CD14-positive monocyte (primary cell): Measurements from ENCODE around the gene ZFP3. TPM values are rescaled to one million over a fixed set of nuclear protein-coding genes. Genes with fewer than 3 reads are reported as not detected.
"Not testable (repeated sequence)": the region's sequence is repeated elsewhere in the genome, so short reads cannot be mapped to it uniquely, and the experiment has no call there.

Experiments used
- DNase-seq, 3 donors: peaks; one replicate each; pipeline ENCODE4 v3.0.0-alpha.2; 2011 to 2022
- H2AFZ ChIP-seq: 2 replicates; pipeline ENCODE4 v1.6.0; 2012; ENCODE audit warnings: mild to moderate bottlenecking, low read depth, low read length, inconsistent platforms; ENCODE audit not compliant: insufficient read depth, poor library complexity, severe bottlenecking
- H3K27ac ChIP-seq, 2 donors: 1 replicate in 1 of 2; 2 replicates in 1 of 2; pipeline ENCODE4 v1.5.1; 2012 to 2013; ENCODE audit warnings: low read length in 2 of 2, control low read depth in 1 of 2, inconsistent platforms in 1 of 2, low read depth in 1 of 2, mild to moderate bottlenecking in 1 of 2
- H3K27me3 ChIP-seq, 2 donors: one replicate each; pipeline versions ENCODE4 v1.6.0 to v1.6.1; 2011 to 2013; ENCODE audit warnings: low read length in 2 of 2; ENCODE audit not compliant: control insufficient read depth in 2 of 2, insufficient read depth in 2 of 2
- H3K36me3 ChIP-seq, 2 donors: replicated peaks in 1 of 2; 1 replicate in 1 of 2; 2 replicates in 1 of 2; pipeline versions ENCODE4 v1.5.1 to v1.6.1; 2012 to 2013; ENCODE audit warnings: low read length in 2 of 2, control low read depth in 1 of 2, inconsistent platforms in 1 of 2, mild to moderate bottlenecking in 1 of 2; ENCODE audit not compliant: insufficient read depth in 2 of 2, control insufficient read depth in 1 of 2
- H3K4me1 ChIP-seq, 2 donors: 1 replicate in 1 of 2; 2 replicates in 1 of 2; pipeline versions ENCODE4 v1.5.1 to v1.6.1; 2012 to 2013; ENCODE audit warnings: low read length in 2 of 2, control low read depth in 1 of 2, inconsistent platforms in 1 of 2, mild to moderate bottlenecking in 1 of 2, moderate library complexity in 1 of 2; ENCODE audit not compliant: insufficient read depth in 2 of 2, control insufficient read depth in 1 of 2
- H3K4me2 ChIP-seq: replicated peaks from 2 replicates; pipeline ENCODE3; 2012; ENCODE audit warnings: low read length, moderate library complexity, mild to moderate bottlenecking; ENCODE audit not compliant: poor library complexity, severe bottlenecking; ENCODE audit errors: extremely low read depth
- H3K4me3 ChIP-seq, 3 experiments: fragments of 200-600 bp in 1 of 3; sonication (generic) in 1 of 3; replicated peaks in 1 of 3; 1 replicate in 2 of 3; 2 replicates in 1 of 3; pipeline ENCODE4 v1.5.1; 2011 to 2013; ENCODE audit warnings: low read length in 3 of 3, mild to moderate bottlenecking in 3 of 3, control low read depth in 2 of 3, low read depth in 2 of 3, inconsistent platforms in 1 of 3, moderate library complexity in 1 of 3
- H3K79me2 ChIP-seq: 2 replicates; pipeline ENCODE4 v1.6.0; 2012; ENCODE audit warnings: mild to moderate bottlenecking, control low read depth, inconsistent platforms, low read length, moderate library complexity; ENCODE audit not compliant: insufficient read depth
- H3K9ac ChIP-seq: 2 replicates; pipeline ENCODE4 v1.6.0; 2017; ENCODE audit warnings: low read length, mild to moderate bottlenecking; ENCODE audit not compliant: insufficient read depth, poor library complexity, severe bottlenecking
- H3K9me3 ChIP-seq, 2 donors: replicated peaks in 1 of 2; 1 replicate in 1 of 2; 2 replicates in 1 of 2; pipeline versions ENCODE4 v1.5.1 to v1.6.1; 2012 to 2013; ENCODE audit warnings: low read length in 2 of 2, control low read depth in 1 of 2; ENCODE audit not compliant: control insufficient read depth in 1 of 2, insufficient read depth in 1 of 2
- H4K20me1 ChIP-seq: 2 replicates; pipeline ENCODE4 v1.6.0; 2012; ENCODE audit warnings: mild to moderate bottlenecking, low read length, control low read depth, moderate library complexity; ENCODE audit not compliant: insufficient read depth
- H3K27ac Mint-ChIP-seq, 7 donors: one replicate each; pipeline ENCODE4 v1.8.0; 2020; ENCODE audit warnings: mild to moderate bottlenecking in 7 of 7, mixed read lengths in 7 of 7, moderate library complexity in 6 of 7, inconsistent platforms in 2 of 7
- H3K27me3 Mint-ChIP-seq, 3 donors: one replicate each; pipeline ENCODE4 v1.8.0; 2021 to 2022; ENCODE audit warnings: low read depth in 3 of 3, mild to moderate bottlenecking in 3 of 3, mixed read lengths in 3 of 3, moderate library complexity in 3 of 3, inconsistent platforms in 1 of 3
- H3K36me3 Mint-ChIP-seq, 2 donors: one replicate each; pipeline ENCODE4 v1.8.0; 2020; ENCODE audit warnings: mixed read lengths in 2 of 2, inconsistent platforms in 1 of 2, mild to moderate bottlenecking in 1 of 2
- H3K4me1 Mint-ChIP-seq: one replicate; pipeline ENCODE4 v1.8.0; 2020; ENCODE audit warnings: mild to moderate bottlenecking, mixed read lengths
- H3K4me3 Mint-ChIP-seq, 2 donors: one replicate each; pipeline ENCODE4 v1.8.0; 2020; ENCODE audit warnings: mild to moderate bottlenecking in 2 of 2, mixed read lengths in 2 of 2, moderate library complexity in 1 of 2
- H3K9me3 Mint-ChIP-seq, 7 donors: one replicate each; pipeline ENCODE4 v1.8.0; 2020 to 2022; ENCODE audit warnings: mixed read lengths in 7 of 7, mild to moderate bottlenecking in 6 of 7, moderate library complexity in 6 of 7, inconsistent platforms in 2 of 7
- WGBS: methylation state at CpG from one replicate; pipeline ENCODE4 v1.1.5; 2013; ENCODE audit warnings: missing lambda C conversion rate; ENCODE audit not compliant: insufficient coverage; 5-methylcytosine and 5-hydroxymethylcytosine counted together
- intact Hi-C, 2 donors: fragments of 100-400 bp; cut with micrococcal nuclease; formaldehyde crosslinking; loops; one replicate each; pipeline versions ENCODE4 v1.15.0 to v1.15.1; 2023
- polyA plus RNA-seq, 3 donors: library from polyadenylated mRNA; depleted of rRNA in 1 of 3; unstranded in 2 of 3; stranded (reverse) in 1 of 3; fragments of 300-500 nt in 2 of 3; fragments of >200 nt in 1 of 3; fragmentation: Illumina TruSeq in 2 of 3; gene quantifications; 1 replicate in 2 of 3; 2 replicates in 1 of 3; pipeline ENCODE4 v1.2.3, GENCODE V29; 2012 to 2021
- small RNA-seq: library from RNA; depleted of rRNA; stranded (forward); fragments of <200 nt; gene quantifications from one replicate; pipeline ENCODE3, GENCODE V24; 2012; ENCODE audit warnings: low read depth; ENCODE audit not compliant: insufficient read length
- TF ChIP-seq, protein P1 (sequence below): fragments of 200-600 bp; IDR thresholded peaks from one replicate; pipeline ENCODE4 v1.8.0; 2022; ENCODE audit warnings: antibody characterized with exemption, mild to moderate bottlenecking

Gene ZFP3
- polyA plus RNA-seq, 3 donors, result 0.39 to 1.9 (median 0.75) TPM

DNA sequence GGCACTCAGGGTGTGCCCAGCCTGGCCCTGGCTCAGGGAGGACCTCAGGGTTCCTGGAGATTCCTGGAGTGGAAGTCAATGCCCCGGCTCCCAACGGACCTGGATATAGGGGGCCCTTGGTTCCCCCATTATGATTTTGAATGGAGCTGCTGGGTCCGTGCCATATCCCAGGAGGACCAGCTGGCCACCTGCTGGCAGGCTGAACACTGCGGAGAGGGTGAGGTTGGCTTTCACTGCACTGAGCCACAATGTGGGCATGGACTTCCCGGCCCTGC, 61.1 kb downstream of the ZFP3 start:
- no peak overlapping the region for H3K4me2 ChIP-seq
- H3K27ac Mint-ChIP-seq, result no peak overlapping the region
- H3K36me3 Mint-ChIP-seq, result no peaks in the 10 kb centered on the region
- H3K27ac ChIP-seq, result no peak overlapping the region
- no peaks in the 10 kb centered on the region for H3K9me3 Mint-ChIP-seq
- no peak overlapping the region for H3K4me3 Mint-ChIP-seq
- intact Hi-C loops, result no loop called here
- no peak overlapping the region for H2AFZ ChIP-seq
- H3K4me1 Mint-ChIP-seq, result peaks cover 7% of the 10 kb centered on the region
- H3K9ac ChIP-seq, result no peak overlapping the region
- H3K79me2 ChIP-seq, result no peaks in the 10 kb centered on the region
- H4K20me1 ChIP-seq, result no peaks in the 10 kb centered on the region
- TF ChIP-seq, protein P1, sequence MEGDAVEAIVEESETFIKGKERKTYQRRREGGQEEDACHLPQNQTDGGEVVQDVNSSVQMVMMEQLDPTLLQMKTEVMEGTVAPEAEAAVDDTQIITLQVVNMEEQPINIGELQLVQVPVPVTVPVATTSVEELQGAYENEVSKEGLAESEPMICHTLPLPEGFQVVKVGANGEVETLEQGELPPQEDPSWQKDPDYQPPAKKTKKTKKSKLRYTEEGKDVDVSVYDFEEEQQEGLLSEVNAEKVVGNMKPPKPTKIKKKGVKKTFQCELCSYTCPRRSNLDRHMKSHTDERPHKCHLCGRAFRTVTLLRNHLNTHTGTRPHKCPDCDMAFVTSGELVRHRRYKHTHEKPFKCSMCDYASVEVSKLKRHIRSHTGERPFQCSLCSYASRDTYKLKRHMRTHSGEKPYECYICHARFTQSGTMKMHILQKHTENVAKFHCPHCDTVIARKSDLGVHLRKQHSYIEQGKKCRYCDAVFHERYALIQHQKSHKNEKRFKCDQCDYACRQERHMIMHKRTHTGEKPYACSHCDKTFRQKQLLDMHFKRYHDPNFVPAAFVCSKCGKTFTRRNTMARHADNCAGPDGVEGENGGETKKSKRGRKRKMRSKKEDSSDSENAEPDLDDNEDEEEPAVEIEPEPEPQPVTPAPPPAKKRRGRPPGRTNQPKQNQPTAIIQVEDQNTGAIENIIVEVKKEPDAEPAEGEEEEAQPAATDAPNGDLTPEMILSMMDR, result no peak
- H3K27me3 ChIP-seq, result no peaks in the 10 kb centered on the region
- no peaks in the 10 kb centered on the region for H3K36me3 ChIP-seq
- H3K9me3 ChIP-seq, result no peaks in the 10 kb centered on the region
- H3K4me1 ChIP-seq, result no peaks in the 10 kb centered on the region
- 100% methylated on average over 5 of the region's 5 CpGs for WGBS
- H3K4me3 ChIP-seq, result no peak overlapping the region
- peaks cover 2 to 3% (median 2%) of the 10 kb centered on the region in 3 donors for H3K27me3 Mint-ChIP-seq
- DNase-seq, result no peak

DNA sequence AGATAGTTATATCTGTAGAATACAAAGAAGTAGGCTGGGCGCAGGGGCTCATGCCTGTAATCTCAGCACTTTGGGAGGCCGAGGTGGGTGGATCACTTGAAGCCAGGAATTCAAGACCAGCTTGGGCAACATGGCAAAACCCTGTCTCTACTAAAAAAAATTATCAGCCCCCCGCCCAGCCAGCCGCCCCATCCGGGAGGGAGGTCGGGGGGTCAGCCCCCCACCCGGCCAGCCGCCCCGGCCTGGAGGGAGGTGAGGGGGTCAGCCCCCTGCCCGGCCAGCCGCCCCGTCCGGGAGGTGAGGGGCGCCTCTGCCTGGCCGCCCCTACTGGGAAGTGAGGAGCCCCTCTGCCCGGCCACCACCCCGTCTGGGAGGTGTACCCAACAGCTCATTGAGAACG, 64.6 kb downstream of the ZFP3 start:
- no CpG with 5 or more reads among the region's 18 CpGs for WGBS
- H3K9me3 Mint-ChIP-seq, H3K4me3 Mint-ChIP-seq, H3K36me3 Mint-ChIP-seq, H4K20me1 ChIP-seq, H3K4me1 ChIP-seq, H3K4me1 Mint-ChIP-seq, H3K27me3 Mint-ChIP-seq, H3K4me3 ChIP-seq, H3K79me2 ChIP-seq, H2AFZ ChIP-seq, H3K36me3 ChIP-seq, intact Hi-C loops, H3K27me3 ChIP-seq, DNase-seq, H3K27ac ChIP-seq, H3K9me3 ChIP-seq, H3K9ac ChIP-seq, H3K27ac Mint-ChIP-seq, H3K4me2 ChIP-seq: not testable (repeated sequence)

Small RNA genes within 50 kb of the gene (small RNA-seq; reads per million reads assigned to genes)
- gene AC012146.4, result not detected

Other genes with a start within 250 kb of the ZFP3 start
- 100 to 1,000 TPM in 1 of 3 donors, 1 to 10 TPM in 2; 3.2 to 159 (median 7.2) TPM for gene MINK1, start 245.1 kb upstream of the ZFP3 start, polyA plus RNA-seq
- gene C17orf107, start 178.9 kb upstream of the ZFP3 start, polyA plus RNA-seq, result 1 to 10 TPM; 1.9 to 5.1 (median 4.2) TPM
- 10 to 100 TPM in 1 of 3 donors, 1 to 10 TPM in 1, under 1 TPM in 1; 0.54 to 12.6 (median 2.1) TPM for gene CHRNE, start 175.4 kb upstream of the ZFP3 start, polyA plus RNA-seq
- under 1 TPM in 2 of 3 donors, not detected in 1; 0.24 to 0.29 TPM for gene GP1BA, start 146.2 kb upstream of the ZFP3 start, polyA plus RNA-seq
- gene SLC25A11, start 138.4 kb upstream of the ZFP3 start, polyA plus RNA-seq, result 100 to 1,000 TPM in 2 of 3 donors, 10 to 100 TPM in 1; 65.2 to 138 (median 111) TPM
- 100 to 1,000 TPM in 1 of 3 donors, 10 to 100 TPM in 2; 17.2 to 105 (median 20.6) TPM for gene RNF167, start 138.2 kb upstream of the ZFP3 start, polyA plus RNA-seq
- gene PFN1, start 129.9 kb upstream of the ZFP3 start, polyA plus RNA-seq, result 1,000 to 10,000 TPM in 2 of 3 donors, 100 to 1,000 TPM in 1; 842 to 1,613 (median 1,582) TPM
- 10 to 100 TPM in 1 of 3 donors, under 1 TPM in 2; 0.36 to 14.2 (median 0.60) TPM for gene ENO3, start 127.3 kb upstream of the ZFP3 start, polyA plus RNA-seq
- gene SPAG7, start 110.7 kb upstream of the ZFP3 start, polyA plus RNA-seq, result 10 to 100 TPM; 75.6 to 96.7 (median 85.1) TPM
- 10 to 100 TPM in 1 of 3 donors, 1 to 10 TPM in 2; 7.1 to 88.9 (median 7.6) TPM for gene CAMTA2, start 90.8 kb upstream of the ZFP3 start, polyA plus RNA-seq
- gene INCA1, start 80.9 kb upstream of the ZFP3 start, polyA plus RNA-seq, result under 1 TPM; 0.38 to 0.52 (median 0.44) TPM
- 10 to 100 TPM in 1 of 3 donors, 1 to 10 TPM in 2; 3.6 to 12.0 (median 3.9) TPM for gene KIF1C, start 80.5 kb upstream of the ZFP3 start, polyA plus RNA-seq
- not detected for gene SLC52A1, start 43.0 kb upstream of the ZFP3 start, polyA plus RNA-seq
- 1 to 10 TPM; 2.2 to 3.1 (median 3.0) TPM for gene ZNF232, start 33.4 kb downstream of the ZFP3 start, polyA plus RNA-seq
- gene USP6, start 37.6 kb downstream of the ZFP3 start, polyA plus RNA-seq, result under 1 TPM; 0.02 to 0.08 (median 0.02) TPM
- gene ZNF594, start 113.4 kb downstream of the ZFP3 start, polyA plus RNA-seq, result 1 to 10 TPM in 1 of 3 donors, under 1 TPM in 1, not detected in 1; 0.34 to 1.0 TPM
- 100 to 1,000 TPM in 1 of 3 donors, 10 to 100 TPM in 2; 88.7 to 164 (median 98.4) TPM for gene SCIMP, start 156.4 kb downstream of the ZFP3 start, polyA plus RNA-seq
- 10 to 100 TPM; 12.7 to 19.1 (median 13.7) TPM for gene RABEP1, start 203.8 kb downstream of the ZFP3 start, polyA plus RNA-seq